ENCODE results near the gene CEACAM16.

GRCh38 chr19:44720945-44721344, 22.0 kb downstream of the CEACAM16 start:
- TF ChIP-seq RAD21 (IDR thresholded peaks at IDR 0.05; ENCODE audit: insufficient read depth, low read depth, low read length) (no peak), CEBPB (IDR thresholded peaks at IDR 0.05; ENCODE audit: borderline replicate concordance in 1 of 2, low read depth in 2 of 2, low read length in 2 of 2) (no peak), EZH2 (IDR thresholded peaks at IDR 0.05; ENCODE audit: borderline replicate concordance, control insufficient read depth, low read depth, low read length) (no peak), BCL3 (IDR thresholded peaks at IDR 0.05; ENCODE audit: borderline replicate concordance, insufficient read depth, low read depth, low read length, poor library complexity, severe bottlenecking) (no peak), CTCF (IDR thresholded peaks at IDR 0.05 in 2 of 3, conservative IDR thresholded peaks at IDR 0.05 in 1 of 3; ENCODE audit: control insufficient read depth in 2 of 3, extremely low read depth in 1 of 3, insufficient read depth in 1 of 3, low read depth in 3 of 3, low read length in 3 of 3) (no peak), TCF12 (IDR thresholded peaks at IDR 0.05; ENCODE audit: low read depth, low read length) (no peak), REST (IDR thresholded peaks at IDR 0.05; ENCODE audit: low read depth, low read length) (no peak), SKIL (IDR thresholded peaks at IDR 0.05; ENCODE audit: low read depth, poor library complexity, severe bottlenecking) (no peak), ZBTB33 (IDR thresholded peaks at IDR 0.05) (no peak), SREBF2 (IDR thresholded peaks at IDR 0.05; ENCODE audit: low read length) (no peak), MYC (IDR thresholded peaks at IDR 0.05; ENCODE audit: insufficient read depth, insufficient read length, insufficient replicate concordance, low read length, severe bottlenecking) (no peak), ATF2 (IDR thresholded peaks at IDR 0.05; ENCODE audit: low read length) (no peak), SMC3 (IDR thresholded peaks at IDR 0.05; ENCODE audit: borderline replicate concordance, low read length) (no peak)

All from GM12878 (cell line).